GM19468 (cell line): ENCODE results near the gene SCP2.

Experiments
- ATAC-seq: cut with Tn5 transposase; IDR thresholded peaks from one replicate; pipeline ENCODE4 v1.9.1; 2021; ENCODE audit warnings: mild to moderate bottlenecking, moderate library complexity, moderate number of reproducible peaks; ENCODE audit not compliant: unreplicated experiment; ENCODE audit errors: extremely low read depth

The SCP2 gene

DNA sequence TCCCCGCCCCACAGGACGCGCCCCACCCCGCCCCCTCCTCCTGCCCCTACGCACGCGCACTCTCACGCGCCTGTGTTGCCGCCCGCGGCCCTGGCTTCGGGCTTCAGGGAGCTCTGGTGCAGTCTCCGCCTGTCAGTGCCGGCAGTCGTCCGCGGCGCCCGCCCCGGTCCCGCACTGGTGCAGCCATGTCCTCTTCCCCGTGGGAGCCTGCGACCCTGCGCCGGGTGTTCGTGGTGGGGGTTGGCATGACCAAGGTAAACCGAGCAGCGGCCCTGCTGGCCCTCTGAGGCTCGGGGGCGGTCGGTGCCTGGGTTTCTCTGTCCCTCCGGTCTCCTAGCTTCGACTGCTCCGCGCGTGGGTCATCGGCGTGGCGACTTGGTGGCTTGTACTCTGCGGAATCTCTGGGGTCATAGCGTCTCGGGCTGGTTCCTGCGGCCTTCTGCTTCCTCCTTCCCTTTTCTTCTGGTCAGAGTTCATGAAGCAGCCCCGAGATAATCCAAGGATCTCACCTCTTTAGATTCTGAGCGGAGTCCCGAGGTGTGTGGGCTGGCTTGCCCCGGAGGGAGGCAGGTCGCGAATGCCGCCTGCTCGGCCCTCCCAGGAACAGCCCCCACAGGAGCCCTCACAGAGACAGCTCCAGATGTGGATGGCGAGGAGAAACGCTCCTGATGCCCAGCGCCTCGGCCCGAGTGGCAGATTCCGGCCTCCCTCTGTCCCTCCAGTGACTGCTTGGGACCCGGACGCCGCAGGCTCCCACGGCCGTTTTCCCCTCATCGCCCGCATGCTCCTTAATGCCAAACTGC lies at the start of gene SCP2:
Gene SCP2, plus strand, starts transcription at position 65 of the 803 bp plus-strand sequence. Its CDS starts 121 bp downstream, at position 186.
- no peak for ATAC-seq

DNA sequence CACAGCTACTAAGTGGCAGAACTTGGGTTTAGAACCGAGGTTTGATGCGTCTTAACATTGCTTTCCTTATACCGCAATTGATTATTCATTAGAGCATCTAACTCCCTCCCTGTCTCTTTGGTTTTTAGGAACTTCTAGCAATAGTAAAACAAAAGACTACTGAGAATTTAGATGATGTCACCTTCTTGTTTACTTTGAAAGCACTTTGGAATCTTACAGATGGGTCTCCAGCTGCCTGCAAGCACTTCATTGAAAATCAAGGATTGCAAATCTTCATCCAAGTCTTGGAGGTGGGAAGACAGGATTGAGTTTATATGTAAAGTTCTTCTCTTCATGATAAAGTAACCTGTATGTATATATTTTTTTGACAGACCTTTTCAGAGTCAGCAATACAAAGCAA lies 49.5 kb upstream of the SCP2 start:
- no peak for ATAC-seq

GRCh38 chr1:52880206-52880605 lies 46.9 kb upstream of the SCP2 start:
- ATAC-seq: no peak

DNA sequence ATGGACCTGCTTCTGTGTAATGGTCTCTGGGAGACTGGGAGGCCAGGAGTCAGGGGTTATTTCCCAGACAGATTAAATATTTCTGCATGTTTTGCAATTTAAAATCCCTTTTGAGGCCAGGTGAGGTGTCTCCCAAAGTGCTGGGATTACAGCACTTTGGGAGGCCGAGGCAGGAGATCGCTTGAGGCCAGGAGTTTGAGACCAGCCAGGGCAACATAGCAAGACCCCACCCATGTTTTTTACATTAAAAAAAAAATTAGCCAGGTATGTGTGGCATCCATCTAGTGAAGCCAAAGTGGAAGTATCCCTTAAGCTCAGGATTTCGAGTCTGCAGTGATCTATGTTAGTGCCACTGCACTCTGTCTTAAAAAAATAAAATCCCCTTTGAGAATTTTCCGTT lies 39.6 kb upstream of the SCP2 start:
- no peak for ATAC-seq

GRCh38 chr1:52892424-52893215 lies 34.5 kb upstream of the SCP2 start:
- ATAC-seq: no peak

GRCh38 chr1:52899445-52899894 lies 27.6 kb upstream of the SCP2 start:
- ATAC-seq: no peak

DNA sequence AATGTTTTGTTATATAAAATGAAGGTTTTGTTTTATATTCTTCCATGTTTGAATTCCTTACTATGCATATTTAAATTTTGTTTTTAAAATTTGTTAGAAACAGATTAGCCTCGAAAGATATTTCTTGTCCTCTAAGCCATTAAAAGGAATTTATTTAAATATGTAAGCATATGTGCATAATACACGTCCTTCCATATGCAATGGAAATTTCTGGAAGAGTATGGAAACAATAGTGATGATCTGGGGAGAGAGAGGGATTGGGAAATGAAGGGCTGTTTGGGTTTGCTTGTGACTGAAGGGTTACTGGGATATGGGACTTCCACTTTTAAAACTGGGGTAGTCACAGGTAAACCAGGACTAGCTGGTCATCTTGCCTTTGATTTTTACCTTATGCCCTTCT lies 26.7 kb upstream of the SCP2 start:
- ATAC-seq: no peak

DNA sequence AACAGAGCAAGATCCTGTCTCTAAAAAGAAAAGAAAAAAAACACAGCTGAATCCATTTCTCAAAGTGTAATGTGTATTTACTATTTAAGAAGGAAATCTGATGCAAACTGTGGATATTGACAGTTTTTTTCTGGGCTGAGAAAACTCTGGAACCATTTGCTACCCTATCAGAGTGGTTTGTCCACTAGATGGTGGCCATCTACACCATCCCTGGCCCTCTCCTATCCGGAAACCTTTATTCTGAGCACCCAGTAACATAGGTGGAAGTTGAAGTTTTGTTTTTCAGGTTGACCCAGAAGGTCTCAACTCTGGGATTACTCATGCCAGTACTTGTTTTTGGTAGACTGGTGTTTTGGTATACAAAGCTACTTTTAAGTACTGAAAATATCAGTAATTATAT lies 25.7 kb upstream of the SCP2 start:
- no peak for ATAC-seq

- ATAC-seq: no peak
Observed at GRCh38 chr1:52904208-52904926, 22.7 kb upstream of the SCP2 start.

- ATAC-seq: no peak
Observed at GRCh38 chr1:52904927-52905698, 22.0 kb upstream of the SCP2 start.

DNA sequence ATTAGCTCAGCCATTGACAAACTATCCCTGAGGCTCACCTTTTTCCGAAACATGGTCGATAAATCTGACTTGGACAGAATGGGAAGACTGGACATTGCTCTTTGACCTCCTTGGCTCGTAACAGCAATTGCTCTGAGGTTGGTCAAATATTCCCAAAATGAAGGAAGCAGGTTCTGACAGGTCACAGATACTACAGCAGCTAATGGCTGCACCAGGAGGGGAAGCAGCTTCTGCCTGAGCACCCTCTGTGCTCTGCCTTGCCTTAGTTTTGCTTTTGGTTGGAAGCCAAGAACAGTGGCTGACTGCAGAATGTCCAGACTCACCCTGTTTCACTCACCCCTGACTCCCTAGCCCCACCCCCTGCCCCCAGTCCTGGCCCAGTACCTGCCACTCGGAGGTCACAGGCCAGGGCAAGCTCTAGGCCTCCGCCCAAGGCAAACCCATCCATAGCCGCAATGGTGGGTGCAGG lies 20.9 kb upstream of the SCP2 start:
- no peak for ATAC-seq

GRCh38 chr1:52907068-52907811 lies 19.8 kb upstream of the SCP2 start:
- ATAC-seq: no peak

GRCh38 chr1:52907812-52908153 lies 19.3 kb upstream of the SCP2 start:
- ATAC-seq: no peak

GRCh38 chr1:52911541-52911940 lies 15.5 kb upstream of the SCP2 start:
- no peak for ATAC-seq

GRCh38 chr1:52913014-52913413 lies 14.1 kb upstream of the SCP2 start:
- no peak for ATAC-seq

DNA sequence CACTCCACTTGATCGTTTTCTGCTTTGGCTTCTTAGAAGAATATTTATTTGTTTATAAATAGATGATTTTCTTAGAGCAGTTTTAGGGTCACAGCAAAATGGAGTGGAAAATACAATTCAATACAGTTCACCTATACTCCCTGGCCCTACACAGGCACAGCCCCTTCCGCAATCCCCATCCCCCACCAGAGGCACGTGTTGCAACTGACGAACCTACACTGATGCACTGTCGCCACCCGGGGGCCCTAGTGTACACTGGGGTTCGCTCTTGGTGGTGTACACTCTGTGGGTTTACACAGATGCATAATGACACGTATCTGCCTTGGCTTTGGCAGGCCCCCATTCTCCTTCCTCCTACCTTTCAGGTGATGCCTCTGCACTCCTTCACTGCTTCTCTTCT lies 13.5 kb upstream of the SCP2 start:
- no peak for ATAC-seq

DNA sequence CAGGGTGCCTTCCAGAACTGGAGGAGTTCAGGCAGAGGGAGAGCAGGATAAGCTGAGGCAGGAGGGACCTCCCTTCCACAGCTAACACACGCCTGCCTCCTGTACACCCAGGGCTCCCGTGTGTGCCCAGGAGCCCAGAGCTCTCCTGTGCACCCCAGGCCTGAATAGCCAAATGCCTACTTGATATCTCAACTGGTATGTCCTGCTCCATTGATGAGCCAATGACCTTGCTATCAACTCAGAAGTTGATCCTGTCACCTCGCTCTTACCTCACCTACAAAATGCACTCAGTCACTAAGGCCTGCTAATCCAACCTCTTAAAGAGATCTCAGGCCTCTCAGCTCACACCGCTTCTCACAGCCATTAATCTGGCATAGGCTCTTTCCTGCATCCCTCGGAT lies 12.6 kb upstream of the SCP2 start:
- no peak for ATAC-seq

DNA sequence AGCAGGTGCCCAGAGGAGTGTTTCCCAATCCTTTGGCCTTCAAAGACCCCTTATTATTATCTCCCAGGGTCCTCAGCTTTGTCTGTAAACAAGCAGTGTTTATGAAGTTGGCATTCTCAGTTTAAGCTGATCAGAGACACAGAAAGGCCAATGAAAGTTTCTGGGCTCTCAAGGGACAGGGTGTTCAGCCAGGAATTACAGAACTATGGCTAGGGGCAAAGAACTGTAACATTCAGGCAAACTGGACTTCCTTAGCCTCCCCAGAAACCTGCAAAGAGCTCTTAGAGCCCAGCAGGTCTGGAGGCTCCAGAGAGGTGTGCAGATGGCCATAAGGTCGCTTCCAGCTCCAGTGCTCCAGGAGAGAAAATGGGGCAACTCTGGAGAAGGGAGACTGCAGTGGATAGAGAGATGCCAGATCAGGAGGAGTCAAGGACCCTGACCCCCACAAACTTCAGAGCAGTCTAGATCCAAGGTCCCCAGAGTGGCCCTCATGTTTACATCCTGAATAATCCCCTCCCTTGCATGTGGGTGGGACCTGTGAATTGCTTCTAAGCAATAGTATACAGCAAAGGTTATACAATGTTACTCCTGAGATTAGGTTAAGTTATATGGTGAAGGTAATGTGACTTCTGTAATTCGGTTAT lies 11.7 kb upstream of the SCP2 start:
- no peak for ATAC-seq

GRCh38 chr1:52915855-52916220 lies 11.2 kb upstream of the SCP2 start:
- ATAC-seq: no peak
